Activated CD4-positive, alpha-beta T cell treated with anti-CD3 and anti-CD28 coated beads, Interleukin-2, amount 50 U/mL, for 4 hours (primary cell): ENCODE results near the gene GCK.
"Not testable (repeated sequence)": the region's sequence is repeated elsewhere in the genome, so short reads cannot be mapped to it uniquely, and the experiment has no call there.

Source experiments
- DNase-seq, 2 experiments: peaks; one replicate each; pipeline ENCODE4 v3.0.0-alpha.2; 2020

Gene GCK

DNA sequence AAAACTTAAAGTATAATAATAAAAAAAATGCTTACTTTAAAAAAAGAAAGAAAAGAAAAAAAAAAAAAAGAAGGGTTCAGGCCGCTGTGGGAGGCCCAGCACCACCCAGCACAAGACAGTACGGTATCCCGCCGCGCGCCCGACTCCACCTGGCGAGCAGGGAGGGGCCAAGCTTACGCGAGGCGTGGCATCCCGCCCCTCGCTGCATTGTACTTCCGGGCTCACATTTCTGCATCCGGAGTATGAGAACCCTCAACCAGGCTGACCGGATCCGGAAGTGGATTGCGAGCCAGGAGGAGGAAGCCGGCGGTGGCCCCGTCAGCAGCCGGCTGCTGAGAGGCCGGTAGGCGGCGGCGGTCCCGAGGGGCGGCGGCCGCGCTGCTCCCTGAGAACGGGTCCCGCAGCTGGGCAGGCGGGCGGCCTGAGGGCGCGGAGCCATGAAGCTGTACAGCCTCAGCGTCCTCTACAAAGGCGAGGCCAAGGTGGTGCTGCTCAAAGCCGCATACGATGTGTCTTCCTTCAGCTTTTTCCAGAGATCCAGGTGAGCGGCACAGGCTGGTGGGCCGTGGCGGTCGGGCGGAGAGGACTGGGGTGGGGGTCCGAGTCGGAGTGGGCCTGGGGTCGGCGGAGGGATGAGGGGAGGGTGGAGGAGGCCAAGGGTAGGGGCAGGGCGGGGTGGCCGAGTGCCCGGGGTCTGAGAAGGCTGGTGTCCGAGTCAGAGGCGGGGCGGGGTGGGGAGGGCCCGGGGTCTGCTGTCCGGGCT lies 11.6 kb upstream of the GCK start, which contains the start of gene YKT6:
YKT6 (plus strand) TSS at position 280 of the 763 bp plus-strand sequence; CDS start at position 438, 158 bp downstream.
- peak; percentile 90 to 92 for DNase-seq

DNA sequence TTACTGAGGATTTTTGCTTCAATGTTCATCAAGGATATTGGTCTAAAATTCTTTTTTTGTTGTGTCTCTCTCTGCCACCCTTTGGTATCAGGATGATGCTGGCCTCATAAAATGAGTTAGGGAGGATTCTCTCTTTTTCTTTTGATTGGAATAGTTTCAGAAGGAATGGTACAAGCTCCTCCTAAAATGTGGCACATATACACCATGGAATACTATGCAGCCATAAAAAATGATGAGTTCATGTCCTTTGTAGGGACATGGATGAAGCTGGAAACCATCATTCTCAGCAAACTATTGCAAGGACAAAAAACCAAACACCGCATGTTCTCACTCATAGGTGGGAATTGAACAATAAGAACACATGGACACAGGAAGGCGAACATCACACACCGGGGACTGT lies 10.9 kb upstream of the GCK start:
- DNase-seq = not testable (repeated sequence)

DNA sequence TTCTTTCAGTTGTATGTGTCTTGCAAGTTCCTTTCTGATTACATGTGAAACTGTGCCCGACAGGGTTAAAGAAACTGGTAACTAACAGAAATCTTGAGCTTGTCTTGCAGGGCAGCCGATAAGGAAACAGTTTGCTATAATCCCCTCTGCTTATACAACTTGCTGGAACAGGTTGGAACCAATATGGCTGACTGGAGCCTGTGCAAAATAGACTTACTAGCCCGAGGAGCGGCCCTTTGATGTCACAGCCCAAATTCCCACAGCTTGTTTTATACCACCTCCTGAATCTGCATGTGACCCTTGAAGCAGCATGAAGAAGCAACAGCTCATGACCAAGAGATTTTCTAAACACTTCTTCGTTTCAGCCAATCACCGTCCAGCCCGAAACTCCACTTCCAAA lies 8.2 kb upstream of the GCK start:
- DNase-seq = no peak

DNA sequence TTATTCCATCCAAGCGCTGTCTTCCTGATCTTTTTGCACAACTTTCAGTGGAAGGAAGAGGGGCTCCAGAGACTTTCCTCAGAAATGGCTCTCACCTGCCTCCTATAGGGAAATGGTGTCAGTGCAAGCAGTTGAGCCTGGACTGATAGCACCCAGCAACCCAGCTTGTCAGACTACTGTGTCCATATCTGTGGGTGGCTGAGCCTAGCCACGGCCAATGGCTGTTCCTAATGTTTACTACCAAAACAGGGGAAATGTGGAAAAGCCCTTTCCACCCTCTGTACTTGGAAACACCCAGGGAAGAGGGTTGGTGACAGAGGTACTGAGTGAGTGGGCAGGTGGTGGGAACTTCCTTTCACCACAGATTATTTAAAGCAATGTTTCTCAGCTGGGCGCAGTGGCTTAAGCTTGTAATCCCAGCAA lies 7.2 kb upstream of the GCK start:
- DNase-seq = no peak

DNA sequence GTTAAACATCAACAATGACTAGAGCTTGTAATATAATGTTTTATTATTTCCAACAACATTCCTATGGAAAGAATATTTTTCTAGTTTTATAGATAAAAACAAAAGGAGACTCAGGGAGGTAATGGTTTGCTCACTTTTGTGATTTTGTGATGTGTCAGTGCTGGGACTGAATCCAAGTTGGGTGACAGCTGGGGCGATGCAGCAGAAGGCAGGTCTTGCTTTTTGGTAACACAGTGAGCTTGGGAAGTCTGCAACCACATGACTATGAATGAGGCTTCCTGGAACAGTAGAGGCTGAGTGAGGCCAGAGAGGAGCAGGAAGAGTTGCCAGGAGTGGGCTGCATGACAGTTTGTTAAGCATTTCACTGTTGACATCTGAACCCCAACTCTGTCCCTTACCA lies 6.7 kb upstream of the GCK start:
- no peak for DNase-seq

DNA sequence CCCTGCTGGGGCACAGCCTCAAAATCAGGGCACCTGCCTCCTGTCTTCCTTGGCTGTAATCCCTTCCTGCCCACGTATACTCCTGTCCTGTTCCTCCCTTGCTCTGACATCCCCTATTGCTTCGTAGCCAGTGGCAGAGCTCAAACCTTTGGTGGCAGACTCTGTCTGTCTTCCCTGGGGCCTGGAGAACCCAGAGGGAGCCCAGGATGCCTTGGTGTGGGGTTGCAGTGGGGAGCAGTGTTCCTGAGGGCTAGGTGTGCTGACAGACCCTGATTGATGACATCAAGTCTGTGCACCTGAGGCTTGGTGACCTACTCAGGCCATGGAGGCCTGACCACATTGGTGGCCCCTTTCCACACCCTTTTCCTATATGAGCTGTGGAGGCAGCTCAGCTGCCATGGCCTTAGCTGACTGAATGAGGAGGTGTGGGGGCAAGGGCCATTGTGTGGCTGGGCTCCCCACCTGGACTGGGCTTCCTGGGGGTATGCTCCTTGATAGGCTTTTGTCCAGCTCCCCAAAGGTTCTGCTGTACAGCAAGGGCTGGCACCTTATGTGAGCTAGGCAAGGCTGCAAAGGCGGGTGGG lies 5.4 kb upstream of the GCK start:
- no peak for DNase-seq

DNA sequence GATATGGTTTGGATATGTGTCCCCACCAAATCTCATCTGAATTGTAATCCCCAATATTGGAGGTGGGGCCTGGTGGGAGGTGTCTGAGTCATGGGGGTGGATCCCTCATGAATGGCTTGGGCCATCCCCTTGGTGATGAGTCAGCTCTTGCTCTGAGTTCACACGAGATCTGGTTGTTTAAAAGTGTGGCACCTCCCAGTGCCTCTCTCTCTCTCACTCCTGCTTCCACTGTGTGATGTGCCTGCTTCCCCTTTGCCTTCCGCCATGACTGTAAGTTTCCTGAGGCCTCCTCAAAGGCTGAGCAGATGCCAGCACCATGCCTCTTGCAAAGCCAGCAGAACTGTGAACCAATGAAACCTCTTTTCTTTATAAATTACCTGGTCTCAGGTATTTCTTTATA lies 4.8 kb upstream of the GCK start:
- DNase-seq = peak; percentile 18 to 32

DNA sequence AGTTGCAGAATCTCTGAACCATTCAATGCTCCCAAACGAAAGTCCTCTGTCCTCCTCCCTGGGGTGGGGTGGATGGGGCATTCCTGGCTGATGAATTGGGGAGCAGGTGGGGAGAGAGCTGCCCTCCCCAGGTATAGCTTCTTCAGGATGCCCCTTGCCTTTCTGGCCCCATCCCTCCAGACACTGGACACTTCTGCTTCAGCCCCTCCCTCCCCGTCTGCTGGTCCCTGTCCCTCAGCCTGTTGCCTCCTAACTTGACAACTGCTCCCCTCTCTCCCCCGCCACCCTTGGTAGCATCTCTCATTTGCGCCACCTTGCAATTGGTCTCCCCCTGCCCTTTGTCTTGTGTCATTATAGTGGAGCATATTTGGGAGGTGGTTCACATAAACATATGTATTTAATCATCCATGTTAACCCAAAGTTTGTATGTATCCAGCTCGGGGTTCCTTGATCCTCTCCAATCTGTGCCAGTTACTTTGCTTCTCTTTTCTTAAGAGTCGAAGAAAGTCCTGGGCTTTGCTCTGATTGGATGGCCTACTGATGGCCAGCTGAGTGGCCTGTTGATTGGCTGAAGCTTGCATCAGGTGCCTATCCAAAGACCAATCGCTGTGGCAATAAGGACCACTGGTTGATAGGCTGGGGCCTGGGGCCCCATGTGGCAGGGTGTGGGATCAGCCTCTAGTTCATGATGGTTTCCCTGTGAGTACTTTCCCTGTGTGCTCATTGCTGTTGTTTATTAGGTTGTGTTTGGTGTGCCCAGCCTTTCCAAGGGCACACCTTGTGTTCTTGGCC lies 4.0 kb upstream of the GCK start:
- DNase-seq = no peak

DNA sequence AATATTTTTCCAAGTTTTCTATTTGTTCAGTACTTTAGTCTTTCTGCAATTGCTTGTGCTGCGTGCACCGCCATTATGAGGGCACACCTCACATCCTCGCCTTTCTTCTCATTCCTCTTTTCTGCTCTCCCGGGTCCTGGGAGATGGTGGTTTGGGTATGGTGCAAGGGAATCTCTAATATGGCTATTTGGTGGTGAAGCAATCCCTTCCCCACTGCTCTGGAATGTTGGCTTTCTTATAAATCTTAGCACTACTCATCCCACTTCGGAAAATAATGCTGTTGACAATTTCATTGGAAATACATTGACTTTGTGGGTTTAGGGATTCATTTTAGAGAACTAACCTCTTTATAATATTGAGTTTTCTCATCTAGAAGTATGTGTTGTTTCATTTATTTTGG lies 1.9 kb upstream of the GCK start:
- DNase-seq = no peak

DNA sequence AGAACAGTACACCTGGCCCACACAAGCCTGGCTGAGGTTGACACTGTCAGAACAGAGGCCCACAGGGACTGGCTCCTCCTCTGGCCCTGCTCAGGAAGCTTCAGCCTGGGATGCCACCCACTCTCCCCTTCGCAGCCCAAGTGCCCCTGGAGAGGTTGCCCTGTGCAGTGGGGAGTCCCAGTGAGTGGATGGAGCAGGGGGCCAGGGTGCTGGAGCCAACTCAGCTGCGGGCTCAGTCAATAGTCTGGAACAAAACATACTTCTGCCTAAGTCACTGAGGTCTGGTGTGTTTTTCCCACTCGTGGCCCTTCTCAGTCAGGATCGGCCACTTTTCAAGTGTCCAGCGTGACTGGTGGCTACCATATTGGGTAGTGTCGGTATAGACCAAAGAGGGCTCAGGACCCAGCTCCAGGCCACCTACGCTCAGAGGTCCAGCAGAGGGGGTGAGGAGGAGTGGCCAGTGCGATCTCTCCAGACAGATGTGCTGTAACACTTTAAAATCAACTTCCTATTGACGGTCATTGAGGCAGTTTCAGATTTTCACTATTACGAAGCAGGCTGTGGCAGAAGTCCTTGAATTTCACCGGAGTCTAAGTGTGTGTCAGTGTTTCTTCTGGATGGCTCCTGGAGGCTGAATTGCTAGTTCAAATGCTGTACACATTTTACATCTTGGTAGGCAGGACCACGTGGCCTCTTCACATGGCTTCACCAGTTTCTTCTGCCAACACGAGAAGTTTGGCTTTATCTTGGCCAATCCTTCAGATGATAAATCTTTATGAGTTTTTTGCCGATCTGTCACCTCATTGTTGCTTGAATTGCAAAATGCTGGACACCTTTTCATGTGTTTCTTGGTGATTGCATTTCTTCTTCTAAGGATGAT lies 994 bp upstream of the GCK start:
- DNase-seq = no peak

DNA sequence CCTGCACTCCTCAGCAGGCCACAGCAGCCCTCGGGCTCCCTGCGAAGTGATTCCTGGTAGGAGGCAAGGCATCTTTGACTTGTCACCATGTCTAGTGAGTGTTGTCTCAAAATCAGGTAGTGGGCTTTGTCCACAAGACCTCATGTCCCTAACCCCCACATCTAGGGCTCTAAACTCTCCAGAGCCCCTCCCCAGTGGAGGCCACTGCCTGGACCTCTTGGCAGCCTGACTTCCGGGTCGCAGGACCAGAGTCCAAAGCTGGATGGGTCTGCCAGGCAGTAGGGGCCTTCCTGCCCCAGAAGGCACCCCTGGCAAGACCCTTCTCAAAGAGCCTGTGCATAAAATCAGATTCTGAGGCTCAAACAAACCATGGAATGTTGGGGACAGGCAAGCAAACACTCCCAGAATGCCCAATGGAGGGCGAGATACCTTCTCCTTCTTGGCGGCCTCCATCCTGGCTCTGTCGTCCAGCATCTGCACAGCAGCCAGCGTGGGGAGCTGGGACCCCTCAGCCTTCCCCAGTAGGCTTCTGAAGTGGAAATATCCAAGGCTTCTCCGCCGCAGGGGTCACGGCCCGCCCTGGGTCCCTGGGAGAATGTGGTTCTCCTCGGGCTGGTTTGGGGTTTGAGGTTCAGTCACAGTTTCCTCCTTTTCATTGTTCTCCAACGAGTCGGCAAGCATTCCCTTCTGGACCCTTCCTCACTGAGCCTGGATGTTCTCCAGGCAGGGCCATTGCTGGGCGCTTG lies 586 bp downstream of the GCK start:
- DNase-seq = no peak

DNA sequence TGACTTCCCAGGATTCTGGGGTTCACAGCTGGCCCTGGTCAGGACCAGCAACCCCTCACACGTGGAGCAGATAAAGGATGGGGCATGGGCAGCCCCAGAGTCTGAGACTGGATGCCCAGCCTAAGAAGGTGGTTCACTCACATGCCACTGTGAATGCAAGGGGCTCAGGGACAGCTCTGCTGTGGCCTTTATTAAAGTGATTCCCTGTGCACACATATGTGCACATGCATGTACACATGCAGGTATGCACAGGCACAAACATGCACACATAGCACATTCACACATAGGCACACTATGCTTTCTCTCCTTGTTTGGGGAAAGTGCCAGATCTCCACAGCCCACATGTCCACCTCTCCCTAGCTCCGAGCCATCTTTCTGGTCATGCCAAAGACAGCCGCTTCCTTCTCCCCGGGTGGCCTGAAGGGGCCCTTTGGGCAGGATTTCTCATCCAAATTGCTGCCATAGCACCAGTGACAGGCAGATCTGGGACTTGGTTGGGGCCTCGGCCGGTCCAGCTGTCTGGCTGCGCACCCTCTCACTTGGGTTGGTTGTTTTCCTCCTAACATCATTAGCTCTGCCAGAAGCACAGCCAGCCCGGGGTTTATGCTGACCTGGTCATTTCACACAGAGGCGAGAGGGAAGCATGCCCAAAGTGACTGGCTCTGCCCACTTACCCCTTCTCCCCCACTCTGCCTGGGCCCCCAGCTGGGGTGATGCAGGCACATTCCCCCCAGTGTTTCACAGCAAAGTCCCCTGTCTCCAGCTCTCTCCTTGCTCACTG lies 1.4 kb downstream of the GCK start:
- no peak for DNase-seq

DNA sequence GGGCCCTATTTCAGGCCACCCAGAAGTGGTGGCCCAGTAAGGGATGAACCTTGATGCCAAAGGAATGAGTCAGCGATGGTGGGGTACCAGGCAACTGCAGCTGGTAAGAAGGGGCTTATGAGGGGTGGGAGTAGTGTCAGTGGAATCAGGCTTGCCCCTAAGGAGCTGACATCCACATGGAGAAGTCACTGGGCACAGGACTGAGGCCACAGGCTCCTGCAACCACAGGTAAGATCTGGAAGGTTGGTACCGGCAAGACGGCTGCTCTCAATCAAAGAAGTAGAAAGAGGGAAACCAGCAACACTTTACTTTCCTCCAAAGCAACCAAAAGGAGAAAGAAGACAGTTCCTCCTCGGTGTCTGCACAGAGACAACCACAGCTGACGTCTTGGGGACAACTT lies 2.5 kb downstream of the GCK start:
- no peak for DNase-seq

DNA sequence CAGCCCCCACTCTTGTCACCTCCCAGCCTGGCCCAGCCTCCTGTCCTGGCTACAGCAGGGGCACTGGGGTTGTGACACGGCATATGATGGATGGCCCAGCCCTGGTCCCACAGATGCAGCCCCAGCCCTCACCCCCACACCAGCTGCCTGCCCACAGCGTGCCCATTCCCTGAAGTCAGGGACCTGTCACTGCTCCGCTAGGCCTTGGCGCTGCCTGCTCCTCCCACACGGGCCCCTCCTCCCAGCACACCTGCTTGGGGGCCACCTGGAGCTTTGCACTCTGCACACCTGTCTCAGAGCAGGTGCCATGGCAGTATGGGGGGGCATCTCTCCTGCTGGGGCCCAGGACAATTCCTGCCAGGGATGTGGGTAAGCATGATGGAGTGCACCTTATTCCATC lies 3.5 kb downstream of the GCK start:
- DNase-seq = no peak

DNA sequence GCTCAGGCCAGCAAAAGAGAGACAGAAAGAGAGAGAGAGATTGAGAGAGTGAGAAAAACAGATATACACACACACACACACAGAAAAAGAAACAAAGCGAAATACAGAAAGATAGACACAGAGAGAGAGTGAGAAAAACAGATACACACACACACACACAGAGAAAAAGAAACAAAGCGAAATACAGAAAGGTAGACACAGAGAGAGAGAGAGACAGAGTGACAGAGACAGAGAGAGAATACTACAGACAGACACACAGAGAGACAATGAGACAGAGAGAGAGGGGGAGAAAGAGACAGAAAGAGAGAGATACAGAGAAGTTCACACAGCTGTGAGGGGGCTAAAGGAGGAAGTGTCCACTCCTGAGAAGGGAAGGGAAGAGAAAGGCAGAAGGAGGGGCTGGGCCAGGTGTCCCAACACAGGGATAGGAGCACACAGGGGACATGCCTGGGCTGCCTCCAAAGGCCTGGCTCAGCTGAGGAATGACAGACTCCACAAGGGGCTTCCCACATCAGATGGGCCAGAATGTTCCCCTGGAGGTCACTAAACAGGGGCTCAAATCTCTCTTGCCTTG lies 4.3 kb downstream of the GCK start:
- DNase-seq = no peak

DNA sequence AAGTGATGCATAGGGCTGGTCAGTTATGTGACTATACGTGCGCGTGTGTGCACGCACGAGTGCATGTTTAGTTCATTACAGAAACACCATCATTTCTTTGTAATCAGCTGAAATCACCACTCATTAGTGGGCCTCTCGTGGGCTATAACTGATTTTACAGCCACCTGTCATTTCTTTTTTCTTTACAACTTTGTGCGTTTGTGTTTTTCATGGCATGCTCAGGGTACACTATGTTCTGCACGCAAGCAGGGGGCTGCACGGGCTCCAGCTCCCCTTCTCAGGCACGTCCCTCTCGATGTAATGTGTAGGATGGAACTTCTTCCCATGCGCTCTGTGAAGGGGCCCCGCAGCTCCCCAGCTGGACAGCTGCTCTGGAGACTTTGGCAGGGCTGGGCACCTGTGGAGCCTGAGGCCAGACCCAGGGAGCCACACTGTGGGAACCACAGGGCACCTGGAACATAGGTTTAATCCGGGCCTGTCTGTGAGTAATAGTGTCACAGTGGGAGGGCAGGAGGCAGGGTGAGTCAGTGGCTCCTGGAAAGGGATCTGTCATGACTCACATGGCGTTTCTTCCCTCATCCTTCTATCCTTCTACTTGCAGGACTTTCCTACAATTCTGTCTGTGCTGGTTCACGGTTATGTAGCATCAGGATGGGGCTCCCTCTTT lies 4.9 kb downstream of the GCK start:
- no peak for DNase-seq

DNA sequence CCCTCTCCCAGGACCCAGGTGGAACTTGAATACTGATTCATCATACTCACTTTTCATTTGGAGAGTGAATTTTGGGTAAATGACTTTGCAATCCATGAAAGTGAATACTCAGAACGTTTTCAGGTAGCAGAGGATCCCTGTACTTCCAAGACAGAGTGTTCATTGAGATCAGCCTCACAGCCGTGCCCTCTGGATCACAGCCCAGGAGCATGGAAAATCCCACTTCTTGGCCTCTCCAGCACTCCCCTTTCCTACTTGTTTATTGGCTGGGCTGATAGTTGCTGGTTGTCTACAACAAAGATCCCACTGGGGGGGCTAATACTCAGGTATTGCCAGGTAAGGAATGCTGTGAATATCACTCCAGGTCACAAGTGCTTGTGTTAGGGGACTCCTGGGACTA lies 5.9 kb downstream of the GCK start:
- no peak for DNase-seq

DNA sequence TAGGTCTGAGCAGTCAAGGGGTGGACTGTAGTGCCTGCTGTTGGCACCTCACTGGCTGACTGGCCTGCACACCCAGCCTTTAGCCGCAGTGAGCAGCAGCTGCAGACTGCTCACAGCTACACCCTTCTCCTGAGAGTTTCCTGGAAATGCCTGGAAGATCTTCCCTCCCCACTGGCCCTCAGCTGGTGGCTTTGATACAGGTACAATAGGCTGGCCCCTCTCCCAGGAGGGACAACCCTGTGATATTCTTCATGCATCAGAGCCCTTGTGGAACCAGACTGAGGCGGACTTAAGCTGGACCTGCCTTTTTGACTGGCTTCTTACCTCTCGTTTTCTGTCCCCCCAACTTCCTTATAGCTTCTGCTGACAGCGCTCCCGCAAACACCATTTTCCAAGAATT lies 6.4 kb downstream of the GCK start:
- no peak for DNase-seq

DNA sequence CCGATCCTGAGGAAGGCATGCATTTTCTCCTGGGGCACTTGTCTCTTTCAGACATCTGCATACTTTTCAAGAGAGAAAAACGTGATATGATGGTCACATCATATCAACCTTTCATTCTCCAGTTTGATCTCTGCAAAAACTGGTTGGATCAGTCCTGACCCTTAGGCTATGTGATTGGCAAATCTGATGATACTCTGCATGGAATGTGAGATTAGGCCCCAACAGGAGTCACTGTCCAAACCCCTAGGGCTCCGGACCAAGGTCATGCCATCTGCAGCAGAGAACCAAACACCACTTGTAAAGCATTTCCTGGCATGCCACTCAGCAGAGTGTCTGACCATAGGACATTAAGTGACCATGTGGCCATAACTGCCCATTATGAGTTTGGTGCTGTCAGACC lies 8.6 kb downstream of the GCK start:
- no peak for DNase-seq

DNA sequence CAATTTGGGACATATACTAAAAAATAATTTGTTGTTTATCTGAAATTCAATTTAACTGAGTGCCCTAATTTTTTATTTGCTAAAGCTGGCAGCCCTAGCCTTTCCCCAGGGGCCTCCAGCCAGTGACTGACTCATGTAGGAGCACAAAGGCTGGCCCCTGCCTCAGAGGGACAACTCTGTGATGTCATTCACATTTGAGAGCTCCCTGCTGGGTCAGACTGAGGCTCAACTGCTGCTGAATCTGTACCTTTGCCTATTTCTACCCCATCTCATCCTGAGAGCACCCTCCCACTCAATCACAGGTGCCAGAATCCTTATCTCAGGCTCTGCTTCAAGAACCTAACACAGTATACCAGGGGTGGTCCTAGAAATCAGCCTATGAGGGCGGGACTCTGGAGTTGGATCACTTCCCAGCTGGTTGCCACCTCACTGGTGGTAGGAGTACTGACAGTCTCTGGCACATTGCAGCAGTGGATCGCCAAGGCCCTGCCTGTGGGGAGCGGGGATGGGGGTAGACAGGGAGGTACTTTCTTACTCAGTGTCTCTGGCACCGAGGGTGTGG lies 11.6 kb downstream of the GCK start:
- DNase-seq = no peak
